Astrocyte of the cerebellum (primary cell): ENCODE data around the gene TBC1D16.

Experiments
- DNase-seq: peaks from one replicate; pipeline ENCODE4 v3.0.0-alpha.2; 2011; ENCODE audit warnings: low read depth
- H3K4me3 ChIP-seq: 2 replicates; pipeline ENCODE4 v1.5.1; 2011; ENCODE audit warnings: mild to moderate bottlenecking, low read depth, low read length, moderate library complexity
- in situ Hi-C: cut with HindIII; loops from 2 replicates; pipeline ENCODE4 v1.10.0; 2017; ENCODE audit warnings: low sequenced_read_pairs
- TF ChIP-seq, protein P1 (sequence below): IDR thresholded peaks from 2 replicates; pipeline ENCODE4 v1.5.1; 2012; ENCODE audit warnings: low read length, low read depth, moderate library complexity, mild to moderate bottlenecking; ENCODE audit errors: missing control alignments

Gene TBC1D16

DNA sequence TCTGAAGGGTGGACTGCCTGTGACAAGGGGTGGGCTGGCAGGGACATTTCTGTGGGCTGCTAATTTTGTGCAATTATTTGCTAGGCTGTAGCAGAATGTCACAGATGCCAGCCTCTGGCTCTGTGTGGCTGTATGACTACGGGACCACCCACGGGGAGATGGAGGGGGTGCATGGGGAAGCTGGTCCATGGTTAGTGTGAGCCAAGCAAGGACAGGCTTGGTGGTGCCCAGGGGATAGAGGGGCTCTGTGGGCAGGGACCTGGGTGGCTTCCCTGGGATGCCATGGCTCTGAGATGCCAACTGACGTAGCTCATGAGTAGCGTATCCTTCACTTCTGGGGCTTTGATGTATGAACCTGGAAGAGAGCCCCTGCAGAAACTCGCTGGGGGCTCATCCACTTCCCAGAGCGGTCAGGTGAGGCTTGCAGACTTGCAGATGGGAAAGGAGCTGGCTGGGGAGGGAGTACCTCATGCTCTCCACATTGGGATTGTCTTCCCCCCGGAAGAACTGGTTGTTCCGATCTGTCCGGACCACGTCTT lies 87.2 kb downstream of the TBC1D16 start:
- TF ChIP-seq, protein P1, sequence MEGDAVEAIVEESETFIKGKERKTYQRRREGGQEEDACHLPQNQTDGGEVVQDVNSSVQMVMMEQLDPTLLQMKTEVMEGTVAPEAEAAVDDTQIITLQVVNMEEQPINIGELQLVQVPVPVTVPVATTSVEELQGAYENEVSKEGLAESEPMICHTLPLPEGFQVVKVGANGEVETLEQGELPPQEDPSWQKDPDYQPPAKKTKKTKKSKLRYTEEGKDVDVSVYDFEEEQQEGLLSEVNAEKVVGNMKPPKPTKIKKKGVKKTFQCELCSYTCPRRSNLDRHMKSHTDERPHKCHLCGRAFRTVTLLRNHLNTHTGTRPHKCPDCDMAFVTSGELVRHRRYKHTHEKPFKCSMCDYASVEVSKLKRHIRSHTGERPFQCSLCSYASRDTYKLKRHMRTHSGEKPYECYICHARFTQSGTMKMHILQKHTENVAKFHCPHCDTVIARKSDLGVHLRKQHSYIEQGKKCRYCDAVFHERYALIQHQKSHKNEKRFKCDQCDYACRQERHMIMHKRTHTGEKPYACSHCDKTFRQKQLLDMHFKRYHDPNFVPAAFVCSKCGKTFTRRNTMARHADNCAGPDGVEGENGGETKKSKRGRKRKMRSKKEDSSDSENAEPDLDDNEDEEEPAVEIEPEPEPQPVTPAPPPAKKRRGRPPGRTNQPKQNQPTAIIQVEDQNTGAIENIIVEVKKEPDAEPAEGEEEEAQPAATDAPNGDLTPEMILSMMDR, result no peak

DNA sequence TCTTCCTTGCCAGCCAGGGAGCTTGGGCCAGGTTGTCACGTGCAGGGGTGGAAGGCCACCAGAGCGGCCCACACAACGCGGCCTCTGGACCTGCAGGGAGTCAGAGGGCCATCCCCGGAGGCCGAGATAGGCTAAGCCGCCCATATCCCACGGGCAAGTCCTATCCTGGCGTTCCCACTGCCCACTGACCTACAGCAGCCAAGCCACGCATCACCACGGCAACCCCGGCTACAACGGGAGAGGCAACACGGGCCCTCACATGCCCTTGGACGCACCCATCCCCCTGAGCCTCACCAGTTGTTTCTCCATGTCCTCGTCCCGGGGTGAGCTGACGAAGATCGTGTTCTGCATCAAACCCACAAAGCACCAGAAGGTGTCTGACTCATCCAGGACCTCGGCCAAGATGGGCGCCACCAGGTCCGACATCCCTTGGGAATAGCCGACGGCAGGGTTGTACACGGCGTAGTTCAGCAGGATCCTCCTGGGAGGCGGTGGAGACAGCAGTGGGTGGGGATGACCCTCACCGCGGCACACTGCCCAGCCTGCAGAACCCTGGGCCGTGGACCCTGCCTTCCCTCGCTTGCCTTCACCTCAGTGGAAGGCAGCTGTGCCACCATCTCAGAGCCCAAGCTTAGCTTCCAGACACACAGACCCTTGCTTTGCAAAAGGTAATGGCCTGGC lies 88.2 kb downstream of the TBC1D16 start:
- TF ChIP-seq, protein P1, result no peak
- no peak overlapping the region for H3K4me3 ChIP-seq
- in situ Hi-C loops, result no loop called here
- DNase-seq, result peak; percentile 92

More for the DNA sequence above, 87.2 kb downstream of the TBC1D16 start:
- no peak overlapping the region for H3K4me3 ChIP-seq
- no peak for DNase-seq
- in situ Hi-C loops, result no loop called here

DNA sequence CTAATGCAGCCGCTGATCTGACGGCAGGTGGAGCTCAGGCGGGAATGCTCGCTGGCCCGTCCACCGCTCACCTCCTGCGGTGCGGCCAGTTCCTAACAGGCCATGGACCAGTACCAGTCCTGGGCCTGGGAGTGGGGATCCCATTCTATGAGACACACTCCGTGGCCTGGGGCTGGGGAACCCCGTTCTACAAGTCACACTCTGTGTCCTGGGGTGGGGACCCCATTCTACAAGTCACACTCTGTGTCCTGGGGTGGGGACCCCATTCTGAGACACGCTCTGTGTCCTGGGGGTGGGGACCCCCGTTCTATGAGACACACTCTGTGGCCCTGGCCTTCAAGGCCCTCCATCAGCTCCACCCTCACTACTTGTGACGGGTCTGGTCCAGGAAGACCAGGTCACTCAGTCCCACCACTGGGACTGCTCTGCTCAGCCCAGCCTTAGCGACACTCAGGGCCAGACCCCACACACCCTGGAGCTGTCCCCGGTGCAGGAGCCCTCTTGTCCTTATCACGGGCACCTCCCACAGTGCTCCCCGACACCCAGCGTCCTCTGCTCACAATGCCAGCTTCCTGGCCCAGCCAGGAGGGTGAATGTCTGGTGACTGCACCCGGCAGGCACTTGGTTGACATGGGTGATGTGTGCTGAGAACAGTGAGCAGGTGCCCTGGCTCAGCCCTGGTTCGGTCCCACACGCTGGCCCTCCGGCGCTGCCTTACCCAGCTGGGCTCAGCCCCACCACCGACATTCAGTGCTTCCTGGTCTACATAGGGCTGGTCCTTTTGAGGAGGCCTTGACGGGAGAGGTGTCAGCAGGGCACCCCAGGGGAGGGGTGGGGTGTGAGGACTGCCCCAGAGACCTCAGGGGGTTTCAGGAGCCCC lies 89.1 kb downstream of the TBC1D16 start:
- TF ChIP-seq, protein P1, result no peak
- in situ Hi-C loops, result no loop called here
- no peak for DNase-seq
- no peak overlapping the region for H3K4me3 ChIP-seq

DNA sequence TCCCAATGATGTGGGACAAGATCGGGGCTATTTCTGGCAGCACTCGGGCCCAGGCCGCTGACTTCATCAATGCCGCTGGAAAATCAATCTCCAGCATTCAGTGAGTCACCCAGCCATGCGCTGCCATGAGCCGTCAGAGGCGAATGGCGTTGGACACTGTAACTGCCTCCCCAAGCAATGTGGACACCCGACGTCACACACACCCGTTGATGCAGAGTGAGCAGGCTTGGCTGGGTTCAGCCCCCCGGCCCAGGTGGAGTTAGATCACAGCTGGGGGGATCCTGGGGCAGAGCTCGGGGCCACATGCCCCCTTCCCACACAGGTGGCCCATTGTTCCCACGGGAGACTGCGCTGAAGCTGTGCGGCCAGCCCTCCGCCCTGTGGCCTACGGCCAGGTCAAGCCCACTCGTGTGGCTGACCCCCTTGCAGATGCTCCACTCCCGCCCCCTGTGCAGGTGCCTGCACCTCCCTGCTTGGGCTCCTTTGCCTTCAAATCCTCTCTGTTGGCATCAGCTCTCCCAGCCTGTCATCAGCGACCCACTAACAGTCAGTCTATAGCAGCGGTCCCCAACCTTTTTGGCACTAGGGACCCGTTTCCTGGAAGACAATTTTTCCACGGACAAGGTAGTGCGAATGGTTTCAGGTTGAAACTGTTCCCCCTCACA lies 89.9 kb downstream of the TBC1D16 start:
- no peak overlapping the region for H3K4me3 ChIP-seq
- TF ChIP-seq, protein P1, result no peak
- in situ Hi-C loops, result no loop called here
- no peak for DNase-seq

DNA sequence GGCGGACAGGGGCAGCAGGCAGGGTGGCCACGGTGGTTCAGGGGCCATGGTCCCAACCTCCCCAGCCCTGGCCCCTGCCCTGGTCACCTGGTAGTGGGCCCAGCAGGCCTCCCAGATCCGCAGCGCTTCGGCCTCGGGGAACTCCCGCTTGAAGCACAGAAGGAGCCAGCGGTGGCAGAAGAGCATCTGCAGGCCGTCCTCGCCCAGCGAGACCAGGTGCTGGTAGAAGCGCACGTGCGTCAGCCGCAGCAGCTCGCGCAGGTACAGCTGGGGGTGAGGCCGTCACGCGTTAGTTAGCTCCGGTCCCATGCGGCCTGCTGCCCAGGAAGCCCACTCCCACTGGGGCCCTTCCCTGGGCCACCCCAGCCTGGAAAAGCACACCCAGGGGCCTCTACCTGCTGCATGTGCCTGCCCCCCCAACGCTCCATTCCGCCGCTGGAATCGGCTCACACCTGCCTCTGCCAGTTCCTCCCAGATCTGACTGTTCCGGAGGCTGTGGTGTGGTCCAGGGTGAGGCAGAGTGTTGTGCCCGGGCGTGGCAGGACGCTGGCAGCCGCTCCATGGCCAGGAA lies 90.8 kb downstream of the TBC1D16 start:
- no peak for DNase-seq
- TF ChIP-seq, protein P1, result no peak
- in situ Hi-C loops, result no loop called here
- no peak overlapping the region for H3K4me3 ChIP-seq
